Stimulated activated CD8-positive, alpha-beta memory T cell treated with anti-CD3 and anti-CD28 coated beads, Interleukin-4, amount 100 ng/mL, for 4 hours (primary cell): Measurements from ENCODE around the gene TCEANC.

Experiments
- DNase-seq, 2 donors: peaks; one replicate each; pipeline ENCODE4 v3.0.0-alpha.2; 2020; ENCODE audit warnings: low read depth in 2 of 2, low spot score in 1 of 2

Gene TCEANC

GRCh38 chrX:13691841-13692371 is 39.0 kb downstream of the TCEANC start:
- DNase-seq: no peak

- DNase-seq: no peak
Measured at GRCh38 chrX:13692771-13693231, 39.9 kb downstream of the TCEANC start.

- no peak for DNase-seq
Measured at GRCh38 chrX:13693341-13693961, 40.5 kb downstream of the TCEANC start.

DNA sequence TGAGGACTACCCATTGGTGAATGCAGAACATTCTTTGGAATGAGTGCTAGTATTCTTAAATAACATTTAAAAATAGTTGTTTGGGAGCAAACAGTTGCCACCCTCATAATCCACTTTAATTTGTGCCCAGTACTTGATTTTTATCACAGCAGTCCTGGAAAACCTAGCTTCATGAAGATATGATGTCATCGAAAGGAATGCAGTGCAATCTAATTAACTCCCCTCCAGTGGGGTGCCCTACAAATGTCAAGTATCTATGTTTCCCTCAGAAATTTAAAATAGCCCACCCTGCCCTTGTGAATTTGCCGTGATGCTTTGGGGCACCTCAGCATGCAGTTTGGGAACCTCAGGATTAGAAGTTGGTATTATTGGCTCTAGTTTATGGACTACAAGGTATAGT is 41.4 kb downstream of the TCEANC start:
- DNase-seq: no peak

DNA sequence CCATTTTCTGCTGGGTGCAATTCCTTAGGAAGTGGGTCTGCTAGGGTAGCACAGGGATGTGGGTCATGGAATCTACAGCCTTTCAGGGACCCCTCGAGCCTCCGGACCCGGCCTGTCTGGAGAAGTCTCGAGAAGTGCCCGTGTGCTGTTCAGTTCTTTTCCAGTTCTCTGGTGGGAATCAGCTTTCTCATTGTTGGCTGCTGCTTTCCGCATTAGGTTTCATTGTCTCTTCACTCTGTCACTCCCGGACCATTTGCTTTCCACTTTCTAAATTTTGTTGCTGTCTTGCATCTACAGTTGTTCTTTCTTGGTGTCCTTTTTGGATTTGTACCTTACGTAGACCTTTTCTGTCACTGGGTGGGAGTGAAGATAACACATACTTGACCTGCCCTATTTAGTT is 42.0 kb downstream of the TCEANC start:
- DNase-seq: no peak

DNA sequence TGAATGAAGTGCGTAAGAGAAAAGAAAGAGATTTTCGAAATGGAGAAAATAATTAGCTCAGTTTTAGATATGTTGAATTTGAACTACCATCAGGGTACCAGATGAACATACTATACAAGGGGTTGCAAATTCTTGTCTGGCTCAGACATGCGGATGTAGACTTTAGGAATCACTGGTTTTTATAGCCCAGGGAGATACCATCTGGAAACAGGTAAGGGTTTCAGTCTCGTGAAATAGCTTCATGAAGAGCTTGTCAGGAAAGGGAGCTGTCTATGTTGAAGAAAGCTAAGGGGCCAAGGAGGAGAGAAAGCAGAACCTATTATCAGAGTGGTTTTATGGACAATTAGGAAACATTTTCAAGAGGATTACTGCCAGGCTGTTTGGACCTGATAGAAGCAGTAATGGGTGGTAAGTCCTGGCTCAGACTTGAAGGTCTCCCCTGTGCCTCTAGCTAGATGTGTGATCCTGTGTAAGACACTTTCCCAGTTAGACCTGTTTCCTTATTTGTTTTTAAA is 42.7 kb downstream of the TCEANC start:
- DNase-seq: no peak

DNA sequence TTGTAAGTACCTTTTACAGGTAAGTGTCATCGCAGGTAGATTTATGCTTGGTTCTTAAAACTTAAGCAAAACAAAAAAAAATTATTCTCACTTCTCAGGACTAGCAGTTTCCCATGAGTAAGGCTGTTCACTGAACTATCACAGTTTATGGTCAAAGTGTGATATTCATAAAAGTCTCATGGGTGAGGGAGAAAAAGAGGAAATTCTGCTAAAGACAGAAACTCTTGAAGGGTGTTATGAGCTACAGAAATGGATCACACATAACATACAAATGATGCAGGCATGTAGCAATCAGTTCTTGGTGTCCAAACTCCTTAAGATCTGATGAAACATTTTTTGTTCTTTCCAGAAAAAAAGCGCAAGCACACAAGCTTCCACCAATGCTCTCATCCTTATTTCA is 44.5 kb downstream of the TCEANC start:
- no peak for DNase-seq

DNA sequence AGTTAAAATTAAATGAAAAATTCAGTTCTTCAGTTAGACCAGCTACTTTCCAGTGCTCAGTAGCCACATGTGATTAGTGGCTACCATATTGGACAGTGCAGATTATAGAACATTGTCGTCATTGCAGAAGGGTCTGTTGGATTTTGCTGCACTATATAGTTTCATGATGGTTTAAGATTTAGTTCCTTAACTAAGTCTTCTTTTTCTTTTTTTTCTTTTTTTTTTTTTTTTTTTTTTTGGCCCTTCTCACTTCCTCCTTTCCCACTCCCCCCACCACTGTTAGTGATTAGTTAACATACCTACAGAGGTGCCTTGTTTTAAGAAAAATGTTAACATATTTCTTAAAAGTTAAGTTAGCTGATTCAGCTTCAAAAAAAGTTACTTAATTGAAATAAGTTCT is 45.0 kb downstream of the TCEANC start:
- no peak for DNase-seq

- DNase-seq: no peak
Measured at GRCh38 chrX:13698432-13698831, 45.5 kb downstream of the TCEANC start.

DNA sequence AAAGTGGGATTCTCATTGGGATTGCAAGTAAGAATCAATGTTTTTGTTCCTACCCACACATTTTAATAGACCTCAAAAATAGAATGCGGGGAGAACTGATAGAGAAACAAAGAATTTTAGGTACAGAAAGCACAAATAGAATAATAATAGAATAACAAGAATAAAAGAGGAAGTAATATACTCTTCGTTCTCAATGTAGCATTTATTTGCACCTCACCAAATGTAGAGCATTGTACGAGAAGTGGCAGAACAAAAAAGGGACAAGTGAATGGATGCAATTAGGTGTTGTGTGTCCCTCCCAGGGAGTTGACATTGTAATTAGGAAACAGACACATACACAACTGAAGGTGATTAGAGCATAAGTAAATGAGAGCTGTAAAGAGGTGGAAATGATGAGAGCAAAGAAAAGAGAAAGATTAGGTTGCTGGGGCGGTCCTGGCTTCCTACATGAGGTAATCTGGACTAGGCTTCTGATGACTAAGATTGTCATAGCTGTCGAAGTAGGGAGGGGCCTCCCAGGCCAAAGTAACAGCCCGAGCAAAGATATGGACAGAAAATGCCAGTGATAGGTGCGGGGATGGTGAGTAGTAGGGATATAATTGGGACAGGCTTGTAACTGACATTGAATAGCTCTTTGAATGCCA is 46.4 kb downstream of the TCEANC start:
- DNase-seq: no peak

DNA sequence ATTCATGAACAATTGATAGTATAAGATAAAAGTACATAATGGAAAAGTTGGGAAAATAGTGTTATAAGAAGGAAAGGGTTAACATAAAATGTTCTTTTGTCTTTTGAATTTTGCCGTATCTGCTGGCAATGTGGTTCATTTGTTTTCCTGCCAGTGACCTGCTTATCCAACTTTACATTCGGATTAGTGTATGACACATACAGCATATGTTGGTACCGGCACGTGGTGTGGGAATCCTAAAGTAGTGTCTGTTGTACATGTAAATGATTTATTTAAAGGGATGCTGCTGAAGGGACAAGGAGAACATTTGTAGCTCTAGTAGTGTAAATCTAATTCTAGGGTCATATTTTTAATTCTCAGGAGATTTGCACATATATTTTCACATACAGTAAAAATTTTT is 47.4 kb downstream of the TCEANC start:
- no peak for DNase-seq

- no peak for DNase-seq
Measured at GRCh38 chrX:13702111-13702789, 49.3 kb downstream of the TCEANC start.

DNA sequence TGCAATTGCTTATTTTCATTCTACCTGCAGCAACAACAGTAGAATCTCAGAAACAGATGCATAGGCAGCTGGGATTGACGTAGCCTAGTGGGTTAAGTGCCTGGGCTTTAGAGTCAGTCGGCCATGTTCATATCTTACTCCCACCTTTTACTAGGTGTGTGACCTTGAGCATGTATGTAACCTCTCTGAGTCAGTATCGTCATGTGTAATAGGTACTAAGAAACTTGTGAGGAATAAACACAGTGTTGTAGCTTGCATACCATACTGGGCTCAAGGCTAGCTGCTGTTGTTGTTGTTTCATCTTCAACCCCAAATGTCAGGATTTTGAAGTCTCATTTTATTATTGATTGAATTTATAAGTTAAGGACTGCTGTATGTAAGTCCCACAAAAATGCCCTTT is 50.2 kb downstream of the TCEANC start:
- no peak for DNase-seq

- DNase-seq: no peak
Measured at GRCh38 chrX:13703589-13703988, 50.6 kb downstream of the TCEANC start.

DNA sequence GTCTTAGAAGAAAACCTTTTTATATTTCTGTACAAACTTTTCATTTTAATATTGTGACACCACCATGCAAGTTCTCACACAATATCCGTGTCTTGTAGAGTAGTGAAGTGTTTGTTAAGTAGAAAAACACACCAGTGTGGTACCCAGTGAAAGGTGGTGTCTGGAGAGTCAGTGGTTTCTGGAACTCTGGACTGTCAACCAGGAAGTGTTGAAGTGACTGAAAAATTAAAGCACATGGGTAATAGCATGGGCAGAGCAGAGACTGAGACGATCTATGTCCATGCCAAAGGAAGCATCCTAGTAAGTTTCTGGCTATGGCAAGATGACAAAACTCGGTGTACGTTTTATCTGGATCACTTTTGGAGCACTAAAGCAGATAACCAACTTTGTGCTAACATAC is 58.2 kb downstream of the TCEANC start:
- no peak for DNase-seq
